ENCODE results near the gene CROCC.

Gene CROCC

DNA sequence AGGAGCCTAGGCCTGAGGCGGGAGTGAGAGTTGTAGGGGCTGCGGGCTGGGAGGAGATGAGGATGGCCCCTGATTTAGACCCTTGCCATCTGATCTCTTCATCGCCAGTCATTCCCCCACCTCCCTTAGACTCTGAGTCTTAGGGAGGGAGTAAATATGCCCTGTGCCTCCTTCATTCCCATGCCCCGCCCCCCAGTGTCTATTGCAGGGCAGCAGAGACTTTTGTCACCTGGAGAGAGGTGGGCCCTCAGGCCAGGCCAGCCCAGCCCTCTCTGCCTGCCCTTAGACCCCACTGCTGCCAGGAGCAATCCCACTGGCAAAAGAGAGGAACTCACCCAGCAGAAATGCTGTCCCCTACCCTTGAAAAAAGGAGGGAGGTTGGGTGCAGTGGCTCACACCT lies 61.9 kb downstream of the CROCC start:
- TF ChIP-seq, protein P1, sequence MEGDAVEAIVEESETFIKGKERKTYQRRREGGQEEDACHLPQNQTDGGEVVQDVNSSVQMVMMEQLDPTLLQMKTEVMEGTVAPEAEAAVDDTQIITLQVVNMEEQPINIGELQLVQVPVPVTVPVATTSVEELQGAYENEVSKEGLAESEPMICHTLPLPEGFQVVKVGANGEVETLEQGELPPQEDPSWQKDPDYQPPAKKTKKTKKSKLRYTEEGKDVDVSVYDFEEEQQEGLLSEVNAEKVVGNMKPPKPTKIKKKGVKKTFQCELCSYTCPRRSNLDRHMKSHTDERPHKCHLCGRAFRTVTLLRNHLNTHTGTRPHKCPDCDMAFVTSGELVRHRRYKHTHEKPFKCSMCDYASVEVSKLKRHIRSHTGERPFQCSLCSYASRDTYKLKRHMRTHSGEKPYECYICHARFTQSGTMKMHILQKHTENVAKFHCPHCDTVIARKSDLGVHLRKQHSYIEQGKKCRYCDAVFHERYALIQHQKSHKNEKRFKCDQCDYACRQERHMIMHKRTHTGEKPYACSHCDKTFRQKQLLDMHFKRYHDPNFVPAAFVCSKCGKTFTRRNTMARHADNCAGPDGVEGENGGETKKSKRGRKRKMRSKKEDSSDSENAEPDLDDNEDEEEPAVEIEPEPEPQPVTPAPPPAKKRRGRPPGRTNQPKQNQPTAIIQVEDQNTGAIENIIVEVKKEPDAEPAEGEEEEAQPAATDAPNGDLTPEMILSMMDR (IDR thresholded peaks at IDR 0.05; ENCODE audit: borderline replicate concordance, control extremely low read depth, extremely low read depth, insufficient read depth, missing control alignments) = no peak
- DNase-seq (ENCODE audit: low spot score) = no peak
- in situ Hi-C loops (cut with MboI; ENCODE audit: low sequenced_read_pairs, unreplicated experiment) = no loop called here

DNA sequence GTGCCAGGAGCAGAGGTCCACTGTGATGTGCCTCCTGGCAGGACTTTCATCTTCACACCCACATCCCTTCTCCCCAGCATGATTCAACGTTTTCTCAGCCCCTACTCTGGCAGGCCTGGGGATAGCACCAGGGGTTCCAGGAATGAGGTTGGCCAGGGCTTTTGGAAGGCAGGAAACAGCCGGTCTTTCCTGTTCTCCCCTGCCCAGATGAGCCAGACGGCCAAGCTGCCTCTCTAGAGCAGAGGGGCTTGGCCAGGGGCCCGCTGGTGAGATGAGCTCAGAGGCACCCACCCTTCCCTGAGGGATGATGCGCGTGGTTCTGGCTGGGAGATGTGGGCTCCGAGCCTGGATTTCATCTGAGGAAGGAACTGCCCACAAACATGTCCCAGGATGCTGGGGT lies 63.0 kb downstream of the CROCC start:
- DNase-seq (ENCODE audit: low spot score) = no peak
- TF ChIP-seq, protein P1 (IDR thresholded peaks at IDR 0.05; ENCODE audit: borderline replicate concordance, control extremely low read depth, extremely low read depth, insufficient read depth, missing control alignments) = no peak
- in situ Hi-C loops (cut with MboI; ENCODE audit: low sequenced_read_pairs, unreplicated experiment) = no loop called here

DNA sequence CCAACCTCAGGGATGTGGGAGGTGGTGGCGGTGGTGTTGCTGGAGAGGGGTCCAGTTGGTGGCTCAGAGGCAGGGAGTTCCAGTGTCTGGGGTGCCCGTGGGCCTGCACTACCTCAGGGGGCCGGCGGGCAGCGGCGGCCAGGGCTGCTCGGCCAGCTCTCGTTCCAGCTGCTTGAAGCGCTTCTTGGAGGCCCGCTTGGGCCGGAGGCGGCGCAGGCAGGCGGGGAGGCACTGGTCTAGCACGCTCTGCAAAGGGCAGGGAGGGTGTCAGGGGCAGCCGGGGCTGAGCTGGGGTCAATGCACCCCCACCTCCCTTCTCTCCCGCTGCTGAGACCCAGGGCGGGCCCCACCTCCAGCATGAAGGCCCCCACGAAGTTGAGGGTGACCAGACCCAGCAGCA lies 64.4 kb downstream of the CROCC start:
- in situ Hi-C loops (cut with MboI; ENCODE audit: low sequenced_read_pairs, unreplicated experiment) = no loop called here
- TF ChIP-seq, protein P1 (IDR thresholded peaks at IDR 0.05; ENCODE audit: borderline replicate concordance, control extremely low read depth, extremely low read depth, insufficient read depth, missing control alignments) = no peak
- no peak for DNase-seq (ENCODE audit: low spot score)

DNA sequence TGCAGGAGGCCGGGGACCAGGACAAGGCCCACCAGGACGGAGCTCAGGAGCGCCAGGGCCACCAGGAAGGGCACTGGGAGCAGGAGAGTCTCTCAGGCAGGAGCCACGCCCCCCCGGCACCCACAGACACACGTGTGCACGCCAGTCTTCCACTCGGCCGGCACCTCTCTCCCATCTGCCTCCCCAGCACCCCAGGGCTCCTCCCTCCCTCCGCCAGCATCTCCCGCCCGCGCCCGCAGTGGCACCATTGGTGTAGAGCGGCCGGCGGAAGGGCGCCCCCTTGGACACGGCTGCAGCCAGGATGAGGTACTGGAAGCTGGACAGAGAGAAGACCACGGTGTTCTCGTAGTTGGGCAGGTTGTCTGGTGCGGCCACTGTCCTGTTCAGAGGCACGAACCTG lies 64.8 kb downstream of the CROCC start:
- TF ChIP-seq, protein P1 (IDR thresholded peaks at IDR 0.05; ENCODE audit: borderline replicate concordance, control extremely low read depth, extremely low read depth, insufficient read depth, missing control alignments) = no peak
- in situ Hi-C loops (cut with MboI; ENCODE audit: low sequenced_read_pairs, unreplicated experiment) = no loop called here
- DNase-seq (ENCODE audit: low spot score) = no peak

DNA sequence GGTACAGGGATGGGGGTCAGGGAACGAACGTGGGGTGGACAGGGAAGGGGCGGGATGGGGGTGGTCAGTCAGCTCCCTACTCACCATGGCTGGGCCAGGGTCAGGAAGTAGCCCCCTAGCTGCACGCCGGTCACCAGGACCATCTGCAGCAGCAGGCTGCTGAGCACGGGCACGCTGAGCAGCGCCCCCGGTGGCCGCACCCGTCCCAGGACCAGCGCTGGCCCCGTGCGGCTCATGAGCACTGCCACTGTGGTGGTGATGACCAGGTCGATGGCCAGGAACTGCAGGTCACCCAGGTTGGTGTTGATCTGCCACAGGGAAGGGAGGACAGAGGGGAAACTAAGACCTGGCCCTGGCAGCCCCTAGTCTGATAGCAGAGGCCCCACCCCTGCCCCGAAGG lies 65.2 kb downstream of the CROCC start:
- no peak for DNase-seq (ENCODE audit: low spot score)
- TF ChIP-seq, protein P1 (IDR thresholded peaks at IDR 0.05; ENCODE audit: borderline replicate concordance, control extremely low read depth, extremely low read depth, insufficient read depth, missing control alignments) = no peak
- in situ Hi-C loops (cut with MboI; ENCODE audit: low sequenced_read_pairs, unreplicated experiment) = no loop called here

DNA sequence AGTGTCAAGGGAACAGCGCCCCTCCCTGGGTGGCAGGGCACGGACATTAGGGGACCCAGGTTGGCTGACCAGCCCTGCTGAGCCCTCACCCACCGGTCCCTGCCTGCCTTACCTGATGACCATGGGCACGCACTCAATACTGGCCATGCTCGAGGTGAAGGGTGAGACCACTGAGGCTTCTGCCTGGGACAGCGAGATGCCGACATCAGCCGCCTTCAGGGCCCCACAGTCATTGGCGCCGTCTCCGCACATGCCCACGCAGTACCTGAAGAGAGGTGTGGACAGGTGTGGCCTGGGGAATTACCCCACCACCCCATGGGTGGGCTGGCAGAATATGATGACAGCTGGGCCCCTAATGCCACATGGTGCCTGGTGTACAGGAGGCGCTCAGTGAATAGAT lies 66.5 kb downstream of the CROCC start:
- in situ Hi-C loops (cut with MboI; ENCODE audit: low sequenced_read_pairs, unreplicated experiment) = no loop called here
- DNase-seq (ENCODE audit: low spot score) = no peak
- TF ChIP-seq, protein P1 (IDR thresholded peaks at IDR 0.05; ENCODE audit: borderline replicate concordance, control extremely low read depth, extremely low read depth, insufficient read depth, missing control alignments) = no peak

Data from GM13976 (cell line).